ENCODE data around the gene GRM8. TPM values are rescaled to one million over a fixed set of nuclear protein-coding genes. Genes with fewer than 3 reads are reported as not detected.

Gene GRM8
- total and polyA plus RNA-seq, 9 of the 15 experiments (the other 6 are each of a cell fraction or from before 2014, with no cell fraction given) = 0.13 TPM; not detected in 7

DNA sequence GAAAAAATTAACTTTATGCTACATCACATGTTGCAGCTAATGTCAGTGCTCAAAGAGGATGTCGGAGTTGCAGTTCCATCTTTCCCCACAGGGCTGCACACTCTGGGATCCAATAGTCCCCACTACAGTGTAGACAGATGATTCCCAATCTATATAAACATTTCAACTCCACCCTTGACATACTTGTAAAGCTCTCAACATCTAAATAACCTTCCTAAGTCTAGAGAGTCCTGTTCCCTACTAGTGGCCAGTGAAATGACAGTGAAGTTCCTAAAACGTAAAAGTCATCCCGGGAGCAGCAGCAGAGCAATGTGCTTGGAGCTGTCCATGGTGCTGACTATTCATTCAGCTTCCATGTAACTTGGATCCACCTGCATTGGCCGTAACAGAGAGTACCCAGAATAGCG is 145.1 kb downstream of the GRM8 start (continued):
- TF ChIP-seq SRSF7 (optimal IDR thresholded peaks at IDR 0.05; ENCODE audit: low read depth, low read length) (no peak), ZNF12 (CRISPR knock-in tag; IDR thresholded peaks at IDR 0.05) (no peak), ZNF324 (CRISPR knock-in tag; IDR thresholded peaks at IDR 0.05) (no peak), SAFB2 (IDR thresholded peaks at IDR 0.05; ENCODE audit: borderline replicate concordance, low read depth, low read length, severe bottlenecking) (no peak), SMARCB1 (IDR thresholded peaks at IDR 0.05; ENCODE audit: insufficient read length, low read depth) (no peak), NFXL1 (CRISPR knock-in tag; IDR thresholded peaks at IDR 0.05) (peak; percentile 80; the same call in 1 of the 2 replicates), PCBP1 (IDR thresholded peaks at IDR 0.05; ENCODE audit: low read depth, low read length, poor library complexity, severe bottlenecking) (no peak), ZNF212 (CRISPR knock-in tag; IDR thresholded peaks at IDR 0.05) (peak; percentile 67; the same call in 1 of the 2 replicates), SAP30 (IDR thresholded peaks at IDR 0.05; ENCODE audit: borderline replicate concordance, insufficient read depth, low read depth, low read length, poor library complexity, severe bottlenecking) (no peak), MYC (IDR thresholded peaks at IDR 0.05; ENCODE audit: low read depth, low read length) (0 out of 2 replicates have a peak, but pooled peaks have one; percentile 20), MYC (CRISPR knock-in tag; IDR thresholded peaks at IDR 0.05; ENCODE audit: borderline replicate concordance, low read depth) (no peak), IRF2 (CRISPR knock-in tag; IDR thresholded peaks at IDR 0.05) (no peak), ASH1L (IDR thresholded peaks at IDR 0.05; ENCODE audit: borderline replicate concordance, low read depth, partially characterized antibody) (no peak)
- TF ChIP-seq, protein P1, sequence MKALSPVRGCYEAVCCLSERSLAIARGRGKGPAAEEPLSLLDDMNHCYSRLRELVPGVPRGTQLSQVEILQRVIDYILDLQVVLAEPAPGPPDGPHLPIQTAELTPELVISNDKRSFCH (CRISPR knock-in tag; IDR thresholded peaks at IDR 0.05) = no peak
- TF ChIP-seq, protein P1 (tag; IDR thresholded peaks at IDR 0.05) = no peak; the same call in 1 of the 2 replicates
- TF ChIP-seq, protein P2, sequence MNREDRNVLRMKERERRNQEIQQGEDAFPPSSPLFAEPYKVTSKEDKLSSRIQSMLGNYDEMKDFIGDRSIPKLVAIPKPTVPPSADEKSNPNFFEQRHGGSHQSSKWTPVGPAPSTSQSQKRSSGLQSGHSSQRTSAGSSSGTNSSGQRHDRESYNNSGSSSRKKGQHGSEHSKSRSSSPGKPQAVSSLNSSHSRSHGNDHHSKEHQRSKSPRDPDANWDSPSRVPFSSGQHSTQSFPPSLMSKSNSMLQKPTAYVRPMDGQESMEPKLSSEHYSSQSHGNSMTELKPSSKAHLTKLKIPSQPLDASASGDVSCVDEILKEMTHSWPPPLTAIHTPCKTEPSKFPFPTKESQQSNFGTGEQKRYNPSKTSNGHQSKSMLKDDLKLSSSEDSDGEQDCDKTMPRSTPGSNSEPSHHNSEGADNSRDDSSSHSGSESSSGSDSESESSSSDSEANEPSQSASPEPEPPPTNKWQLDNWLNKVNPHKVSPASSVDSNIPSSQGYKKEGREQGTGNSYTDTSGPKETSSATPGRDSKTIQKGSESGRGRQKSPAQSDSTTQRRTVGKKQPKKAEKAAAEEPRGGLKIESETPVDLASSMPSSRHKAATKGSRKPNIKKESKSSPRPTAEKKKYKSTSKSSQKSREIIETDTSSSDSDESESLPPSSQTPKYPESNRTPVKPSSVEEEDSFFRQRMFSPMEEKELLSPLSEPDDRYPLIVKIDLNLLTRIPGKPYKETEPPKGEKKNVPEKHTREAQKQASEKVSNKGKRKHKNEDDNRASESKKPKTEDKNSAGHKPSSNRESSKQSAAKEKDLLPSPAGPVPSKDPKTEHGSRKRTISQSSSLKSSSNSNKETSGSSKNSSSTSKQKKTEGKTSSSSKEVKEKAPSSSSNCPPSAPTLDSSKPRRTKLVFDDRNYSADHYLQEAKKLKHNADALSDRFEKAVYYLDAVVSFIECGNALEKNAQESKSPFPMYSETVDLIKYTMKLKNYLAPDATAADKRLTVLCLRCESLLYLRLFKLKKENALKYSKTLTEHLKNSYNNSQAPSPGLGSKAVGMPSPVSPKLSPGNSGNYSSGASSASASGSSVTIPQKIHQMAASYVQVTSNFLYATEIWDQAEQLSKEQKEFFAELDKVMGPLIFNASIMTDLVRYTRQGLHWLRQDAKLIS (CRISPR knock-in tag; IDR thresholded peaks at IDR 0.05) = no peak
- TF ChIP-seq, protein P3, sequence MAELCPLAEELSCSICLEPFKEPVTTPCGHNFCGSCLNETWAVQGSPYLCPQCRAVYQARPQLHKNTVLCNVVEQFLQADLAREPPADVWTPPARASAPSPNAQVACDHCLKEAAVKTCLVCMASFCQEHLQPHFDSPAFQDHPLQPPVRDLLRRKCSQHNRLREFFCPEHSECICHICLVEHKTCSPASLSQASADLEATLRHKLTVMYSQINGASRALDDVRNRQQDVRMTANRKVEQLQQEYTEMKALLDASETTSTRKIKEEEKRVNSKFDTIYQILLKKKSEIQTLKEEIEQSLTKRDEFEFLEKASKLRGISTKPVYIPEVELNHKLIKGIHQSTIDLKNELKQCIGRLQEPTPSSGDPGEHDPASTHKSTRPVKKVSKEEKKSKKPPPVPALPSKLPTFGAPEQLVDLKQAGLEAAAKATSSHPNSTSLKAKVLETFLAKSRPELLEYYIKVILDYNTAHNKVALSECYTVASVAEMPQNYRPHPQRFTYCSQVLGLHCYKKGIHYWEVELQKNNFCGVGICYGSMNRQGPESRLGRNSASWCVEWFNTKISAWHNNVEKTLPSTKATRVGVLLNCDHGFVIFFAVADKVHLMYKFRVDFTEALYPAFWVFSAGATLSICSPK (IDR thresholded peaks at IDR 0.05; ENCODE audit: borderline replicate concordance) = no peak
- TF ChIP-seq, protein P4, sequence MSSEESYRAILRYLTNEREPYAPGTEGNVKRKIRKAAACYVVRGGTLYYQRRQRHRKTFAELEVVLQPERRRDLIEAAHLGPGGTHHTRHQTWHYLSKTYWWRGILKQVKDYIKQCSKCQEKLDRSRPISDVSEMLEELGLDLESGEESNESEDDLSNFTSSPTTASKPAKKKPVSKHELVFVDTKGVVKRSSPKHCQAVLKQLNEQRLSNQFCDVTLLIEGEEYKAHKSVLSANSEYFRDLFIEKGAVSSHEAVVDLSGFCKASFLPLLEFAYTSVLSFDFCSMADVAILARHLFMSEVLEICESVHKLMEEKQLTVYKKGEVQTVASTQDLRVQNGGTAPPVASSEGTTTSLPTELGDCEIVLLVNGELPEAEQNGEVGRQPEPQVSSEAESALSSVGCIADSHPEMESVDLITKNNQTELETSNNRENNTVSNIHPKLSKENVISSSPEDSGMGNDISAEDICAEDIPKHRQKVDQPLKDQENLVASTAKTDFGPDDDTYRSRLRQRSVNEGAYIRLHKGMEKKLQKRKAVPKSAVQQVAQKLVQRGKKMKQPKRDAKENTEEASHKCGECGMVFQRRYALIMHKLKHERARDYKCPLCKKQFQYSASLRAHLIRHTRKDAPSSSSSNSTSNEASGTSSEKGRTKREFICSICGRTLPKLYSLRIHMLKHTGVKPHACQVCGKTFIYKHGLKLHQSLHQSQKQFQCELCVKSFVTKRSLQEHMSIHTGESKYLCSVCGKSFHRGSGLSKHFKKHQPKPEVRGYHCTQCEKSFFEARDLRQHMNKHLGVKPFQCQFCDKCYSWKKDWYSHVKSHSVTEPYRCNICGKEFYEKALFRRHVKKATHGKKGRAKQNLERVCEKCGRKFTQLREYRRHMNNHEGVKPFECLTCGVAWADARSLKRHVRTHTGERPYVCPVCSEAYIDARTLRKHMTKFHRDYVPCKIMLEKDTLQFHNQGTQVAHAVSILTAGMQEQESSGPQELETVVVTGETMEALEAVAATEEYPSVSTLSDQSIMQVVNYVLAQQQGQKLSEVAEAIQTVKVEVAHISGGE (CRISPR knock-in tag; IDR thresholded peaks at IDR 0.05) = peak in 1 of 3 experiments; percentile 43; a peak in 1 of 6 replicates

All from K562 (cell line).